Ishikawa (cell line): ENCODE measurements around the gene COPB1.

Experiments
- CEBPB ChIP-seq: IDR thresholded peaks from 2 replicates; pipeline ENCODE4 v1.6.1; 2012
- CREB1 ChIP-seq: IDR thresholded peaks from 2 replicates; pipeline ENCODE4 v1.6.1; 2012; ENCODE audit warnings: low read depth
- EGR1 ChIP-seq: IDR thresholded peaks from 2 replicates; pipeline ENCODE4 v1.6.1; 2012
- EP300 ChIP-seq: IDR thresholded peaks from 2 replicates; pipeline ENCODE4 v1.6.1; 2012; ENCODE audit warnings: borderline replicate concordance
- FOXM1 ChIP-seq: IDR thresholded peaks from 2 replicates; pipeline ENCODE4 v1.6.1; 2012; ENCODE audit warnings: low read depth, borderline replicate concordance
- NFIC ChIP-seq: IDR thresholded peaks from 2 replicates; pipeline ENCODE4 v1.6.1; 2012
- RAD21 ChIP-seq: IDR thresholded peaks from 2 replicates; pipeline ENCODE4 v1.6.1; 2012; ENCODE audit warnings: low read depth
- TAF1 ChIP-seq: IDR thresholded peaks from 2 replicates; pipeline ENCODE4 v1.6.1; 2012; ENCODE audit warnings: low read depth, mild to moderate bottlenecking
- TCF12 ChIP-seq: IDR thresholded peaks from 2 replicates; pipeline ENCODE4 v1.6.1; 2012; ENCODE audit warnings: low read depth
- TEAD4 ChIP-seq: IDR thresholded peaks from 2 replicates; pipeline ENCODE4 v1.6.1; 2012
- USF1 ChIP-seq: IDR thresholded peaks from 2 replicates; pipeline ENCODE4 v1.6.1; 2012
- YY1 ChIP-seq: IDR thresholded peaks from 2 replicates; pipeline ENCODE4 v1.6.1; 2012; ENCODE audit warnings: low read depth
- ZBTB7A ChIP-seq: IDR thresholded peaks from 2 replicates; pipeline ENCODE4 v1.6.1; 2012; ENCODE audit warnings: low read depth
- TF ChIP-seq, protein P1 (sequence below): IDR thresholded peaks from 2 replicates; pipeline ENCODE4 v1.6.1; 2012; ENCODE audit warnings: low read depth, mild to moderate bottlenecking
- TF ChIP-seq, protein P2 (sequence below): IDR thresholded peaks from 2 replicates; pipeline ENCODE4 v1.6.1; 2012

Gene COPB1

GRCh38 chr11:14425621-14426020 lies 74.0 kb downstream of the COPB1 start:
- TF ChIP-seq TEAD4 (no peak), NFIC (no peak), ZBTB7A (no peak), TAF1 (no peak), EGR1 (no peak), YY1 (no peak), RAD21 (no peak), CEBPB (no peak), EP300 (no peak)
- TF ChIP-seq, protein P1, sequence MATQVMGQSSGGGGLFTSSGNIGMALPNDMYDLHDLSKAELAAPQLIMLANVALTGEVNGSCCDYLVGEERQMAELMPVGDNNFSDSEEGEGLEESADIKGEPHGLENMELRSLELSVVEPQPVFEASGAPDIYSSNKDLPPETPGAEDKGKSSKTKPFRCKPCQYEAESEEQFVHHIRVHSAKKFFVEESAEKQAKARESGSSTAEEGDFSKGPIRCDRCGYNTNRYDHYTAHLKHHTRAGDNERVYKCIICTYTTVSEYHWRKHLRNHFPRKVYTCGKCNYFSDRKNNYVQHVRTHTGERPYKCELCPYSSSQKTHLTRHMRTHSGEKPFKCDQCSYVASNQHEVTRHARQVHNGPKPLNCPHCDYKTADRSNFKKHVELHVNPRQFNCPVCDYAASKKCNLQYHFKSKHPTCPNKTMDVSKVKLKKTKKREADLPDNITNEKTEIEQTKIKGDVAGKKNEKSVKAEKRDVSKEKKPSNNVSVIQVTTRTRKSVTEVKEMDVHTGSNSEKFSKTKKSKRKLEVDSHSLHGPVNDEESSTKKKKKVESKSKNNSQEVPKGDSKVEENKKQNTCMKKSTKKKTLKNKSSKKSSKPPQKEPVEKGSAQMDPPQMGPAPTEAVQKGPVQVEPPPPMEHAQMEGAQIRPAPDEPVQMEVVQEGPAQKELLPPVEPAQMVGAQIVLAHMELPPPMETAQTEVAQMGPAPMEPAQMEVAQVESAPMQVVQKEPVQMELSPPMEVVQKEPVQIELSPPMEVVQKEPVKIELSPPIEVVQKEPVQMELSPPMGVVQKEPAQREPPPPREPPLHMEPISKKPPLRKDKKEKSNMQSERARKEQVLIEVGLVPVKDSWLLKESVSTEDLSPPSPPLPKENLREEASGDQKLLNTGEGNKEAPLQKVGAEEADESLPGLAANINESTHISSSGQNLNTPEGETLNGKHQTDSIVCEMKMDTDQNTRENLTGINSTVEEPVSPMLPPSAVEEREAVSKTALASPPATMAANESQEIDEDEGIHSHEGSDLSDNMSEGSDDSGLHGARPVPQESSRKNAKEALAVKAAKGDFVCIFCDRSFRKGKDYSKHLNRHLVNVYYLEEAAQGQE: no peak
- TF ChIP-seq, protein P2, sequence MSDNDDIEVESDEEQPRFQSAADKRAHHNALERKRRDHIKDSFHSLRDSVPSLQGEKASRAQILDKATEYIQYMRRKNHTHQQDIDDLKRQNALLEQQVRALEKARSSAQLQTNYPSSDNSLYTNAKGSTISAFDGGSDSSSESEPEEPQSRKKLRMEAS: no peak

DNA sequence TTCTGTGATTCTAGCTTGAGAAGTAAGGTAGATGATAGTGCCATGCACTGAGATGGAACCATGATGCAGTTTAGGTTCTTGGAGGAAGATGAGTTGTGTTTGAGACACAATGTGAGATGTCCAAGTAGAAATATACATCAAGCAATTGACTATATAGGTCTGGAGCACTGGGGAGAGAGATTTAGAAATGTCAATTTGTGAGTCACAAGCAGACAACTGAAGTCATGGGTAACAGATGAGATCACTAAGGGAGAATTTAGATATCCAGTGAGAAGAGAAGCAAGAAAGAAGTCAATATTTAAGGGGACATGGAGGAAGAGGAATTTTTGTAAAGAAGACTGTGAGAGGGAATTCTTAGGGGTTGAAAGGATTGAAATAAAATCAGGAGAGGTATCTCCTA lies 75.5 kb downstream of the COPB1 start:
- TF ChIP-seq CREB1 (no peak), TCF12 (no peak), RAD21 (no peak), FOXM1 (no peak), EP300 (no peak), ZBTB7A (no peak), CEBPB (no peak), TEAD4 (no peak), NFIC (no peak), EGR1 (no peak), USF1 (no peak), TAF1 (no peak), YY1 (no peak)
- TF ChIP-seq, protein P2: no peak
- TF ChIP-seq, protein P1: no peak

GRCh38 chr11:14423633-14424032 lies 76.0 kb downstream of the COPB1 start:
- TF ChIP-seq TCF12 (no peak), EGR1 (no peak), TAF1 (no peak), EP300 (no peak), CREB1 (no peak), TEAD4 (no peak), YY1 (no peak), FOXM1 (no peak), CEBPB (no peak), USF1 (no peak), RAD21 (no peak), ZBTB7A (no peak), NFIC (no peak)
- TF ChIP-seq, protein P2: no peak
- TF ChIP-seq, protein P1: no peak

DNA sequence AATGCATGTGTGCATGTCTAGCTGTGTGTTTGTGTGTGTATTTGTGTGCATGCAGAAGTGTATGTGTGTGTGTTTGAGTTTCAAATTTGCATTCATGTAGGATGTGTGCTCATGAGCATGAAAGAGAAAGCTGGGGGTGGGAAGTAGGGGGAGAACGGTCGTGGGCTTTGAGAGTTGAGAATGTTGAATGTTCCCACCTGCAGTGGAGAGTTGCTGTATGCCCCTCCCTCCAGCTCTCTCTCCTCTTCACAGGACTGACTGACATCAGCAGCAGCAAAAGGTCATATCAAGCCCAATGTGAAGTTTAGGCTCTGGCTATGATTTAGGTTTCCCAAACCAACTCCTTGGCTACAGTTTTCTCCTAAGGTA lies 76.8 kb downstream of the COPB1 start:
- TF ChIP-seq CEBPB (no peak), TEAD4 (no peak), FOXM1 (no peak), EP300 (no peak)
